GDM1 (cell line): Measurements from ENCODE around the gene SPDYE4.
A peak's percentile ranks its signal among the peaks of the same experiment; 100 is the strongest.

Source experiments
- DNase-seq: peaks from one replicate; lab custom pipeline; 2025; lab: John Stamatoyannopoulos, UW

The SPDYE4 gene

GRCh38 chr17:8785547-8786413 is 27.4 kb upstream of the SPDYE4 start:
- DNase-seq = peak; percentile 34

- DNase-seq = no peak
Observed at GRCh38 chr17:8782176-8782575, 23.8 kb upstream of the SPDYE4 start.

- no peak for DNase-seq
Observed at GRCh38 chr17:8781776-8782175, 23.4 kb upstream of the SPDYE4 start.

- DNase-seq = no peak
Observed at GRCh38 chr17:8776881-8777280, 18.5 kb upstream of the SPDYE4 start.

GRCh38 chr17:8776248-8776647 is 17.9 kb upstream of the SPDYE4 start:
- DNase-seq = no peak

GRCh38 chr17:8766731-8767130 is 8.4 kb upstream of the SPDYE4 start:
- no peak for DNase-seq

GRCh38 chr17:8762012-8762411 is 3.7 kb upstream of the SPDYE4 start:
- no peak for DNase-seq

- no peak for DNase-seq
Observed at GRCh38 chr17:8757189-8757588, 1.2 kb downstream of the SPDYE4 start.

GRCh38 chr17:8755590-8756255 is 2.6 kb downstream of the SPDYE4 start:
- DNase-seq = no peak

GRCh38 chr17:8754890-8755289 is 3.5 kb downstream of the SPDYE4 start:
- DNase-seq = no peak

GRCh38 chr17:8753976-8754440 is 4.3 kb downstream of the SPDYE4 start:
- DNase-seq = no peak

- DNase-seq = no peak
Observed at GRCh38 chr17:8753136-8753975, 5.0 kb downstream of the SPDYE4 start.

GRCh38 chr17:8749616-8750015 is 8.7 kb downstream of the SPDYE4 start:
- DNase-seq = no peak

- DNase-seq = no peak
Observed at GRCh38 chr17:8747742-8748141, 10.6 kb downstream of the SPDYE4 start.

GRCh38 chr17:8746501-8747236 is 11.7 kb downstream of the SPDYE4 start:
- DNase-seq = no peak

GRCh38 chr17:8745586-8746500 is 12.5 kb downstream of the SPDYE4 start:
- DNase-seq = peak; percentile 56

- DNase-seq = no peak
Observed at GRCh38 chr17:8744086-8744785, 14.1 kb downstream of the SPDYE4 start.

- DNase-seq = no peak
Observed at GRCh38 chr17:8742819-8743218, 15.5 kb downstream of the SPDYE4 start.

- DNase-seq = no peak
Observed at GRCh38 chr17:8742274-8742673, 16.1 kb downstream of the SPDYE4 start.

GRCh38 chr17:8741771-8742170 is 16.6 kb downstream of the SPDYE4 start:
- DNase-seq = no peak
